Prostate gland (tissue), 2 donors: ENCODE data around the gene TTC16.

ENCODE experiments used
- POLR2A ChIP-seq: fragments of 450-650 bp; IDR thresholded peaks from one replicate; pipeline ENCODE4 v1.6.1; 2016; ENCODE audit warnings: antibody characterized with exemption, mild to moderate bottlenecking
- POLR2AphosphoS5 ChIP-seq: sonication (generic); formaldehyde crosslinking; IDR thresholded peaks from one replicate; pipeline ENCODE4 v1.6.1; 2017; ENCODE audit warnings: antibody characterized with exemption
- TF ChIP-seq, protein P1 (sequence below), 4 experiments: fragments of 200-600 bp in 2 of 4; fragments of 450-650 bp in 2 of 4; sonication (generic) in 2 of 4; IDR thresholded peaks; 1 replicate in 3 of 4; 2 replicates in 1 of 4; pipeline ENCODE4 v1.5.1; 2016 to 2019; ENCODE audit warnings: antibody characterized with exemption in 4 of 4, mild to moderate bottlenecking in 2 of 4, moderate library complexity in 2 of 4

DNA sequence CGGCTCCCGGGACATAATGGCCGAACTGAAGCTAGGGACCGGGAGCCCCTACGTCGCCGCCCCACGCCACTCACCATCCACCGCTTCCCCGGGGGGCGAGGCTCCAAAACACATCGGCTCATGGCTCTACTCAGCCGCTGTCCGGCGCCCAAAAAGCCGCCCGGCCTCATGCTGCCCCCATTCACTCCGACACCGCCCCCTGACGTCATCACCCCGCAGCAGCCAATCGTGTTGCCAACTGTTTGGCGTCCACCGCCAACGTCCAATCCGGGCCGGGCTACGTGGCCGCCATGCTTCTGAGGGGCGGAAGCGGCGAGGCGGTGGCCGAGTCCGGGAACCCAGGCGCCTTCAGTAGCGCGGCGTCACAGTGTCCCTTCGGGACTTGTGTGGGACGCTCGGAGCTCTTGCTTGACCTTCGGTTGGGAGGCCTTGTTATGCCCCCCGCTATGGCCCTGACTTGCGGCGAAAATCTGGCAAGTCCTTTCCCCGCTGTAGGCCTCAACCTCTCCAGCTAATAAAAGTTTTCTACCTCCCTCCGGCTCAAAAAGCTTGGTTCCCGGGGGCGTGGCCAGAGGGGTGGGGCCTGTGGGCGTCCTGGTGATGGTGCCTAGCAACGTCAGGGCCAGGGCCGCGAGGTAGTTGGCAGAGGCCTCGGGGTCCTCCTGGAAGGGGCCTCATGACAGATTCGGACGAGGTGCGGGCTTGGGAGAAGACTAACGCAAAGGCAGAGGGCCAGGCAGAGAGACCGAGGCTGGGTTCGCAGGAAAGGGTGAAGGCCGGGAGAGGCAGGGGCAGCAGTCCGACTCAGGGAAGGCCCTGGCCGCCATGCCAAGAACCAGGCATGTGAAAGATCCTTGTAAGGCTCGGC, at the start of gene TTC16, which contains the start of gene PTRH1:
- TF ChIP-seq, protein P1, sequence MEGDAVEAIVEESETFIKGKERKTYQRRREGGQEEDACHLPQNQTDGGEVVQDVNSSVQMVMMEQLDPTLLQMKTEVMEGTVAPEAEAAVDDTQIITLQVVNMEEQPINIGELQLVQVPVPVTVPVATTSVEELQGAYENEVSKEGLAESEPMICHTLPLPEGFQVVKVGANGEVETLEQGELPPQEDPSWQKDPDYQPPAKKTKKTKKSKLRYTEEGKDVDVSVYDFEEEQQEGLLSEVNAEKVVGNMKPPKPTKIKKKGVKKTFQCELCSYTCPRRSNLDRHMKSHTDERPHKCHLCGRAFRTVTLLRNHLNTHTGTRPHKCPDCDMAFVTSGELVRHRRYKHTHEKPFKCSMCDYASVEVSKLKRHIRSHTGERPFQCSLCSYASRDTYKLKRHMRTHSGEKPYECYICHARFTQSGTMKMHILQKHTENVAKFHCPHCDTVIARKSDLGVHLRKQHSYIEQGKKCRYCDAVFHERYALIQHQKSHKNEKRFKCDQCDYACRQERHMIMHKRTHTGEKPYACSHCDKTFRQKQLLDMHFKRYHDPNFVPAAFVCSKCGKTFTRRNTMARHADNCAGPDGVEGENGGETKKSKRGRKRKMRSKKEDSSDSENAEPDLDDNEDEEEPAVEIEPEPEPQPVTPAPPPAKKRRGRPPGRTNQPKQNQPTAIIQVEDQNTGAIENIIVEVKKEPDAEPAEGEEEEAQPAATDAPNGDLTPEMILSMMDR (IDR thresholded peaks at IDR 0.05): peak in 2 of 4 experiments; percentile 1 to 31
- TF ChIP-seq POLR2AphosphoS5 (peak; percentile 94), POLR2A (peak; percentile 50)
